Stimulated activated naive CD8-positive, alpha-beta T cell treated with anti-CD3 and anti-CD28 coated beads, Interleukin-15, Interleukin-2, amounts not matched to agents 100 ng/mL and 50 ng/mL, for 24 hours (primary cell): Measurements from ENCODE around the gene TMEM135.
"Not testable (repeated sequence)": the region's sequence is repeated elsewhere in the genome, so short reads cannot be mapped to it uniquely, and the experiment has no call there.

Experiments used
- H3K27ac Mint-ChIP-seq: one replicate; pipeline ENCODE4 v1.8.0; 2021; ENCODE audit warnings: mild to moderate bottlenecking, mixed read lengths
- H3K27me3 Mint-ChIP-seq: one replicate; pipeline ENCODE4 v1.8.0; 2021; ENCODE audit warnings: mixed read lengths
- H3K36me3 Mint-ChIP-seq: one replicate; pipeline ENCODE4 v1.8.0; 2021; ENCODE audit warnings: low read depth, mixed read lengths
- H3K4me1 Mint-ChIP-seq: one replicate; pipeline ENCODE4 v1.8.0; 2021; ENCODE audit warnings: low read depth, mixed read lengths
- H3K4me3 Mint-ChIP-seq: one replicate; pipeline ENCODE4 v1.8.0; 2021; ENCODE audit warnings: mild to moderate bottlenecking, mixed read lengths
- H3K9me3 Mint-ChIP-seq: one replicate; pipeline ENCODE4 v1.8.0; 2021; ENCODE audit warnings: mixed read lengths

TMEM135 gene

DNA sequence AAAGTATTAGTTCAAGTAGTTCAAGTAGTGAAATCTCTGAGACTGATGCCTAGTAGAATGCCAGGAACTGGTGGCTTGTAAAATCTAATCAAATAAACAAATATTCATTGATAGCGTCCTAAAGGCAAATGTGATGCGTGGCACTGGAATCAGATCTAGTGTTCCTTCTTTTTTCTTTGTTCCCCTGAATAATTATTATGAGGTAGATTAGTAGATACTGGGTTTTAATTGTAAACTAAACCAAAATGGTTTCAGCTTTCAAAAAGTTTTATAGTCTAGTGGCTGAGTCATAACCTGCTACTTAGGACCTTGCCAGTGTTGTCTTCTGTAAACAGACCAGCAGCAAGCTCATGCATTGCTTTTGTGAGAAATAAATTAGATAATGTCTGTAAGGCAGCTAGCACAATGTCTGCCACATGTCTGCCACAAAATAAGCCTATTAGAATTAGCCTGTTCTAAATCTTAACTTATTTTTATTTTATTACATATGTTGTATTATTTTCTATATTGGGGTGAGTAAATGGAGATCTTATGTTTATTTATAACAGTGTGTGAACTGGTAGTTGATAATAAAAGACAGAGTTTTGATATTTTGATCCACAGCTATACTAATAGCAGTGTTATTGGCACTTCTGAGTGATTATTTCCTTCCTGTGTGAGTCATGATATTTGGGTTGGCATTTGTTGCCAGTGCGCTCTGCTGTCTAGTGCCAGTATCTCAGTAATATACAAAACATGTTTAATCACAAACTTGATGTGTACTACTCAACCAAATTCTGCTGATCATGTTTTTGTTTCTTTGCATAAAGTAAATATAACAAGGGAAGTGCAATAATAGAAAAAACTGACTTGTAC lies 135.7 kb downstream of the TMEM135 start:
- H3K27me3 Mint-ChIP-seq, result no peaks in the 10 kb centered on the region
- no peak overlapping the region for H3K27ac Mint-ChIP-seq
- peaks cover 14% of the 10 kb centered on the region for H3K4me1 Mint-ChIP-seq
- H3K4me3 Mint-ChIP-seq, result no peak overlapping the region
- H3K9me3 Mint-ChIP-seq, result peaks cover 28% of the 10 kb centered on the region
- H3K36me3 Mint-ChIP-seq, result peaks cover 37% of the 10 kb centered on the region

DNA sequence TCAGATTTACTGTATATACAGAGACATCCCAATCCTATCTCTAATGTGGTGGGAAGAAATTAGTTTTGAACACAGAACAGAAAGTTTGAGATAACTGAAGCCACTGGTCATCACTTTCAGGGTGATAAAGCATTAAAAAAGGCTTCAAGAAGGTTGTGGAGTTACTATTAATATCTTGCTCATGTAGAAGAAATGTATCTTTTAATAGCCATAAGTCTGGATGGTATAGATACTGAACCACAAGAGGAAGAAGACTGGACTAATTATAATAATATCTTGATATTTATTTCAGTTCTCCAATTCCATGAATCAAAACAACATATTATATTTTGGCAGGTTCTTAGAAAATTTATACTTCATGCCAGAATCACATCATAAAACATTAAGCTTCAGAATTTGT lies 137.1 kb downstream of the TMEM135 start:
- H3K27me3 Mint-ChIP-seq, result no peaks in the 10 kb centered on the region
- H3K4me1 Mint-ChIP-seq, result peaks cover 14% of the 10 kb centered on the region
- no peak overlapping the region for H3K27ac Mint-ChIP-seq
- H3K4me3 Mint-ChIP-seq, result no peak overlapping the region
- peaks cover 35% of the 10 kb centered on the region for H3K36me3 Mint-ChIP-seq
- H3K9me3 Mint-ChIP-seq, result peaks cover 14% of the 10 kb centered on the region

DNA sequence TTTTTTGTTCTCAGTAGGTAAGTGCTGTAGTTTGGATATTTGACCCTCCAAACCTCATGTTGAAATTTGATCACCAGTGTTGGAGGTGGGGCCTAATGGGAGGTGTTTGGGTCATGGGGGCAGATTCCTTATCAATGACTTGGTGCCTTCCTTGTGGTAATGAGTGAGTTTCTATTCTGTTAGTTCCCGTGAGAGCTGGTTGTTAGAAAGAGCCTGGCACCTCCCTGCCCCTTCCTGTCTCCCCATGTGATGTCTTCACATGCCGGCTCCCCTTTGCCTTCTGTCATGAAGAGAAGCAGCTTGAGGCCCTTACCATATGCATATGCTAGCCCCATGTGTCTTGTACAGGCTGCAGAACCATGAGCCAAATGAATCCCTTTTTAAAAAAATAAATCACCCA lies 138.3 kb downstream of the TMEM135 start:
- Mint-ChIP-seq H3K36me3 (peaks cover 35% of the 10 kb centered on the region), H3K27ac (no peak overlapping the region), H3K9me3 (peaks cover 12% of the 10 kb centered on the region)

DNA sequence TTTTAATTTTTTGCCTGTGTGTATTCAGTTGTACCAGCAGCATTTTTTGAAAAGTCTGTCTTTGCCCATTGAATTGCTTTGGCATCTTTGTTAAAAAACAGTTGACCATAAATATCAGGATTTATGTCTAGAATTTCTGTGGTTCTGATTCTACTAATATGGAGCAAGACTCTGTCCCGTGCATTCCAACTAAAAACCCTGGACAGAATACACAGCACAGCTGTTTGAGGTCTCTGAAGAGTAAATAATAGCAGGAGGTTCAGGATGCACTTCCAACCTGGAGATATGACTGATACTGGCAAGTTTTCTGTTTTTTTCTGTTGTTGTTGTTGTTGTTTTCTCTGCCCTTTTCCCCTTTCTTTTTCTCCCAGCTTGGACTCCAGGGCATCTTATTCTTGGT lies 141.9 kb downstream of the TMEM135 start:
- peaks cover 12% of the 10 kb centered on the region for H3K9me3 Mint-ChIP-seq

More for the DNA sequence above, 138.3 kb downstream of the TMEM135 start:
- Mint-ChIP-seq H3K4me3 (no peak overlapping the region), H3K4me1 (peaks cover 14% of the 10 kb centered on the region), H3K27me3 (no peaks in the 10 kb centered on the region)

DNA sequence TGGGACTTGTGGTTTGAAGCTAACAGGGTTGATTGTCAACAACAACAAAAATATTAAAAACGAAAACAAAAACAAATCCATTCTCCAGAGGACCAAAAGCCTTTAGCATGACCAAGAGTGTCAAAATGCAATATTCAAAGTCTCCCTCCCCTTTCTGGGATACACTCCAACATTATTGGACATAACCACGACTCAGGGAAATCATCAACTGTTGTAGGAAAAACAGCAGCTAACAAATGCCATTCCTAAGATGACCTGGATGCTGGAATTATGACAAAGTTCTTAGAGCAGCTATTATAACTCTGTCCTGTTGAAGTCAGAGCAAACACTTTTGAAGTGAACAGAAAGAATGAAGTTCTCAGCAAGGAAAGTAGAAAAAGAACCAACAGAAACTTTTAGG lies 143.0 kb downstream of the TMEM135 start:
- no peaks in the 10 kb centered on the region for H3K27me3 Mint-ChIP-seq
- H3K9me3 Mint-ChIP-seq, result peaks cover 12% of the 10 kb centered on the region
- no peak overlapping the region for H3K4me3 Mint-ChIP-seq
- no peak overlapping the region for H3K27ac Mint-ChIP-seq
- H3K4me1 Mint-ChIP-seq, result no peaks in the 10 kb centered on the region
- H3K36me3 Mint-ChIP-seq, result peaks cover 35% of the 10 kb centered on the region

More for the DNA sequence above, 141.9 kb downstream of the TMEM135 start:
- Mint-ChIP-seq H3K27me3 (no peaks in the 10 kb centered on the region), H3K4me1 (peaks cover under 1% of the 10 kb centered on the region), H3K4me3 (no peak overlapping the region), H3K27ac (no peak overlapping the region), H3K36me3 (peaks cover 35% of the 10 kb centered on the region)

DNA sequence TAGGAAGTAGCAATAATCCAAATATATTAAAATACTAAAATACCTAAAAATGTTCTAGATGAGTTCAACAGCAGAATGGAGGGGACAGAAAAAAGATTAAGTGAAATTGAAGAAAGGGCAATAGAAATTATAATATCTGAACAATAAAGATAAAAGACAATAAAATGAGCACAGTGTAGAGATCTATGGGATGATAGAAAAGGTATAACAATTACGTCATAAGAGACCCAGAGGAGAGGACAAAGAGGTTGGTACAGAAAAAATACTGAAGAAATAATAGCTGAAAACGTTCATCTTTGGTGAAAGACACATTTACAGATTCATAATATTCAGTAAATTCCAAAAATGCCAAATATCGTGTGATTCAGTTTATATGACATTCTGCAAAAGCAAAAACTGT lies 143.4 kb downstream of the TMEM135 start:
- H3K4me3 Mint-ChIP-seq, result no peak overlapping the region
- no peaks in the 10 kb centered on the region for H3K4me1 Mint-ChIP-seq
- no peak overlapping the region for H3K27ac Mint-ChIP-seq
- H3K9me3 Mint-ChIP-seq, result peaks cover 12% of the 10 kb centered on the region
- H3K27me3 Mint-ChIP-seq, result no peaks in the 10 kb centered on the region
- H3K36me3 Mint-ChIP-seq, result peaks cover 35% of the 10 kb centered on the region

DNA sequence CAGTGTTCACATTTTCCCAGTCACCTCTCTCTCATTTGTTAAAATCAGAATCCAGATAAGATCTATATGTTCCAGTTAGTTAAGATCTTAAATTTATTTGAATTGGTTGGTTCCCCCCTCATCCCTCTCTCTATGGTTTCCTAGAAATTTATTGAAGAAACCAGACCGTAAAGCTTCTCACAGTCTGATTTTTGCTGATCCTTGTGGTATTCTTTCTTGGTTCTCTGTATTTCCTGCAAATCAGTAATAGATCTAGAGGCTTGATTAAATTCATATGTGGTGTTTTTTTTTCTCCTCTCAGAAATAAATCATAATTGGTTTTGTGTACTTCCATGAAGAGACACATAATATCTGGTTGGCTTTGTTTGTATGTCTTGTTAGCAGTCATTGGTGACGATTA lies 147.5 kb downstream of the TMEM135 start:
- Mint-ChIP-seq H3K4me3 (no peak overlapping the region), H3K27me3 (no peaks in the 10 kb centered on the region), H3K9me3 (no peaks in the 10 kb centered on the region), H3K4me1 (no peaks in the 10 kb centered on the region), H3K36me3 (peaks cover 15% of the 10 kb centered on the region), H3K27ac (no peak overlapping the region)

DNA sequence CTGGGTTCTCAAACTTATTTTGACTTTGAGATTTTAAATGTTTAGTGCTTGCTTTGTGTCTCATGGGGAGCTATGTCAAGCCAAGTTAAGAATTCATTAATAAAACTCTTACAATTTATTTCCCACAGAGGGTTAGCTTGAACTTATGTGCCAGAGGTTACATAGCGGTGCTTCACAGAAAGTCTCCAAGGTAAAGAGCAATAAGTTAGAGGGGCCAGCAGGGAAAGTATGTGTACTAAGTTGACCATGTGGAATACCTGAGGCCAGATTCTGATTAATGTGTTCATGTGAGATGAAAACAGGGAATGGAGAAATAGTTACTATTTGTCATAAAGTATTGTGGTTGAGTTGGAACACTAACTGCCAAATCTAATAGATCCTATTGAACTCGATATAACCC lies 149.3 kb downstream of the TMEM135 start:
- peaks cover 13% of the 10 kb centered on the region for H3K36me3 Mint-ChIP-seq
- no peak overlapping the region for H3K4me3 Mint-ChIP-seq
- H3K4me1 Mint-ChIP-seq, result no peaks in the 10 kb centered on the region
- no peaks in the 10 kb centered on the region for H3K9me3 Mint-ChIP-seq
- no peaks in the 10 kb centered on the region for H3K27me3 Mint-ChIP-seq
- H3K27ac Mint-ChIP-seq, result no peak overlapping the region

DNA sequence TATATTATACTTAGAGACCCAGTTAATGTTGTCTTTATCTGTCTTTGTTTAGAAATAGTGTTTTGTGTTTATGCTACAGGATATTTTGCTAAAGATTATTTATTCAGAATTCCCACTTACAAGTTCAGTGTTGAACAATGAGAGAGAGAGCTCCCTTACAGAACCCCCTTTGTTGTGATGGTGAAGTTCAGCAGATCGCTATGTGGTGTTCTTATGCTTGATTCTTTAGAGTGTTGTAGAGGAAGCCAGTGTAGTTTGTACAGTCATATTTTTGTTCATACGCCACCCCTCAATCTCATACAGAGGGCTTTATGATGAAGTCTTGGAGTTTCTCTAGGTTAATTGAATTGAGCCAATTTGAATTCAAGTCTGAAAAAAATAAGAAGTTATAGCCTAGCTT lies 150.2 kb downstream of the TMEM135 start:
- no peak overlapping the region for H3K4me3 Mint-ChIP-seq
- peaks cover 13% of the 10 kb centered on the region for H3K36me3 Mint-ChIP-seq
- H3K4me1 Mint-ChIP-seq, result no peaks in the 10 kb centered on the region
- no peaks in the 10 kb centered on the region for H3K9me3 Mint-ChIP-seq
- no peak overlapping the region for H3K27ac Mint-ChIP-seq
- no peaks in the 10 kb centered on the region for H3K27me3 Mint-ChIP-seq

DNA sequence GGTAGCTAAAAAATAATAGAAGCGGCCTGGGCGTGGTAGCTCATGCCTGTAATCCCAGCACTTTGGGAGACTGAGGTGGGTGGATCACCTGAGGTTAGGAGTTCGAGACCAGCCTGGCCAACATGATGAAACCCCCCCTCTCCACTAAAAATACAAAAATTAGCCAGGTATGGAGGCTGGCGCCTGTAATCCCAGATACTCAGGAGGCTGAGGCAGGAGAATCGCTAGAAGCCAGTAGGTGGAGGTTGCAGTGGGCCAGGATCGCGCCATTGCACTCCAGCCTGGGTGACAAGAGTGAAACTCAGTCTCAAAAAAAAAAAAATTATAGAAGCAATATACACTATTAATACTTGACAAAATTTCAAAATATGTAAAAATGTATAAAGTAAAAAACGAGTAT lies 150.7 kb downstream of the TMEM135 start:
- H3K27me3 Mint-ChIP-seq, H3K4me3 Mint-ChIP-seq, H3K27ac Mint-ChIP-seq, H3K9me3 Mint-ChIP-seq, H3K4me1 Mint-ChIP-seq: not testable (repeated sequence)
- H3K36me3 Mint-ChIP-seq, result peaks cover 13% of the 10 kb centered on the region

DNA sequence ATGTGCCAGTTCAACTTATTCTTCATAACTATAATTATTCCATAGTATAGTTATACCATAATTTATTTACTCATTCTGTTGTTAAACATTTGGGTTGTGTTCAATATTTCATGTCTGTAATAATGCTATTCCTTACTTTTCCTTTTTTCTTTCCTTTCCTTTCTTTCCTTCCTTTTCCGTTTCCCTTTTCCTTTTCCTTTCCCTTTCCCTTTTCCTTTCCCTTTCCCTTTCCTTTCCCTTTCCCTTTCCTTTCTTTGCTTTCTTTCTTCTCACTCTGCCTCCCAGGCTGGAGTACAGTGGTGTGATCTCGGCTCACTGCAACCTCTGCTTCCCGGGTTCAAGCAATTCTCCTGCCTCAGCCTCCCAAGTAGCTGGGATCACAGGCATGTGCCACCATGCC lies 151.2 kb downstream of the TMEM135 start:
- H3K27me3 Mint-ChIP-seq, H3K9me3 Mint-ChIP-seq, H3K4me1 Mint-ChIP-seq, H3K27ac Mint-ChIP-seq, H3K4me3 Mint-ChIP-seq: not testable (repeated sequence)
- H3K36me3 Mint-ChIP-seq, result peaks cover 13% of the 10 kb centered on the region

DNA sequence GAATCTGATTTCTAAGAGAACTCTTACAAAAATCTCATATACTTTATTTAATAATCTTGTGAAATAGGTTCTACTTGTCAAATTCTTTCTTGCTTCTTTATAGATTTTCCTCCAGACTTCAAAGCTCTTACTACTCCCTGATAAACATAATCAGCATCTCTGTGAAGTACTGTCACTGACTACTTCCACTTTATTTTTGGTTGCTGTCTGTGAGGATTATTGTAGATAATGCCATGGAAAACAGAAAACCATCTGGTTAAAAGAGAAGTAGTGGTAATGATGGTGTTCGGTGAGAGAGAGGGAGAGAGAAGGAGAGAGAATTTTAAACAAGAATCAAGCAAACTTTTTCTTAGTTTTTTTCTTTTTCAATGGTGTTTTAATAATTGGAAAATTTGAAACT lies 152.3 kb downstream of the TMEM135 start:
- H3K4me3 Mint-ChIP-seq, result no peak overlapping the region
- no peaks in the 10 kb centered on the region for H3K9me3 Mint-ChIP-seq
- H3K4me1 Mint-ChIP-seq, result no peaks in the 10 kb centered on the region
- no peak overlapping the region for H3K27ac Mint-ChIP-seq
- peaks cover 13% of the 10 kb centered on the region for H3K36me3 Mint-ChIP-seq
- H3K27me3 Mint-ChIP-seq, result no peaks in the 10 kb centered on the region

DNA sequence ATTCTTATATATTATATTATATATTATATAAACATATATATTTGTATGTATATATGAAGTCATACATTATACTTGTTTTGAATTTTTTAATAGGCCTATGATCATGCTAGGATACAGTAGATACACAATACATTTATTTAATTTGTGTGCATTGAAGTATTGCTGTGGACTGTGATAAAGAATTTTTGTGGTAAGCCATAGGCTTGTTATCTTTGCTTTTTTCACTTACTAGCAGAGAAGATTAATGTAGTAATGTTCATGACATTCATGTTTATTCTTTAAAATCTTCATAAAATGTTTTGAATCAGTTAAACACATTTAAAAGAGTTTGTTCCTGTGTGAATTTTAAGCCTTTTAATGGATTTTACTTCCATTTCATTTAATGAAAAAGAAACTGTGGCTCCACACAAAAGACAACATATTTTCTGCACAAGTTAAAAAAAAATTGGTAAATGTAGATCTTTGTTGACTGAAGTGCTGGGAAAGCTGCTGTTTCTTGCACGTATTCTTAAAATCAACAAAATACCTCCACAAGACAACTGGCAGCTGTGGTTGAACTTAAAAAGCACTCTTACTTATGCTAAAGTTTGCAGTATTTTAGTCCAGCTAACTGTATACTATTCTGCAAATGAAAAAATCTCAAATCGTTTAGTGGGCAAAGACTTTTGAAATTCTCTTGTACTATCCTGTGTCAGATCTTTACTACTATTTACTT lies 156.2 kb downstream of the TMEM135 start:
- no peaks in the 10 kb centered on the region for H3K27me3 Mint-ChIP-seq
- H3K4me3 Mint-ChIP-seq, result no peak overlapping the region
- no peaks in the 10 kb centered on the region for H3K36me3 Mint-ChIP-seq
- no peaks in the 10 kb centered on the region for H3K9me3 Mint-ChIP-seq
- H3K4me1 Mint-ChIP-seq, result no peaks in the 10 kb centered on the region
- H3K27ac Mint-ChIP-seq, result no peak overlapping the region

DNA sequence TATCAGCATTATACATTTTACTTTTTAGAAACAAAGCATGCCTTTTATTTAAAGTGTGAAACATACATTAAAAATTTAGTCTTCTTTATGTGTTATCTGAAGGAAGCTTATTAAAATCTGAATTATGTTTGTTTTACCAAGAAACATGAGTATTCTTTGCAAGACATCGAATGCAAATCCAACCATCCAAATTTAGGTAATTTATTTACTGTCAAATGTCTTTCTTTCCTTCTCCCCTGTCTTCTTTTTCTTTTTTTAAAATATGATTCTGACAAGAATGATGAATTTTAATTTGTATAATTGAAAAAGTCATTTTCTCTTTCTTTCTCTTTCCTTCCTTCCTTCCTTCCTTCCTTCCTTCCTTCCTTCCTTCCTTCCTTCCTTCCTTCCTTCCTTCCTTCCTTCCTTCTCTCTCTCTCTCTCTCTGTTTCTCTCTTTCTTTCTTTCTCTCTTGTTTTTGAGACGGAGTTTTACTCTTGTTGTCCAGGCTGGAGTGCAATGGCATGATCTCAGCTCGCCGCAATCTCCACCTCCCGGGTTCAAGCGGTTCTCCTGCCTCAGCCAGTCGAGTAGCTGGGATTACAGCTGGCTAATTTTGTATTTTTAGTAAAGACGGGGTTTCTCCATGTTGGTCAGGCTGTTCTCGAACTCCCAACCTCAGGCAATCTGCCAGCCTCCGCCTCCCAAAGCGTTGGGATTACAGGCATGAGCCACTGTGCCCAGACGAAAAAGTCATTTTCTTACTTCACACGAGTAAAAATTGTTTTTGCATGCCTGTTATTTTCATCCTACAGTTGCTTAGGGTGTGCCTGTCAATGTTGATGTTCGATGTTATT lies 157.5 kb downstream of the TMEM135 start:
- Mint-ChIP-seq H3K9me3 (no peaks in the 10 kb centered on the region), H3K27ac (no peak overlapping the region), H3K36me3 (no peaks in the 10 kb centered on the region), H3K4me1 (no peaks in the 10 kb centered on the region), H3K27me3 (no peaks in the 10 kb centered on the region), H3K4me3 (no peak overlapping the region)
